ENCODE data around the gene ITPRIPL2.

Gene ITPRIPL2

GRCh38 chr16:19112099-19112407 is 1.7 kb upstream of the ITPRIPL2 start:
- no peak overlapping the region for H3K4me3 ChIP-seq (replicated peaks in 1 of 2; ENCODE audit: low read depth in 2 of 2, low read length in 2 of 2)
- no peak for TF ChIP-seq CTCF (IDR thresholded peaks at IDR 0.05; ENCODE audit: low read depth, low read length)
- no peak for DNase-seq (ENCODE audit: low read depth in 2 of 2)

GRCh38 chr16:19114359-19115147 is 789 bp downstream of the ITPRIPL2 start:
- peak overlapping the region; percentile 65 to 76 for H3K4me3 ChIP-seq (replicated peaks in 1 of 2; ENCODE audit: low read depth in 2 of 2, low read length in 2 of 2)
- no peak for TF ChIP-seq CTCF (IDR thresholded peaks at IDR 0.05; ENCODE audit: low read depth, low read length)
- peak; percentile 70 to 77 for DNase-seq (ENCODE audit: low read depth in 2 of 2)

GRCh38 chr16:19115148-19116021 is 1.6 kb downstream of the ITPRIPL2 start:
- peak overlapping the region; percentile 65 to 76 for H3K4me3 ChIP-seq (replicated peaks in 1 of 2; ENCODE audit: low read depth in 2 of 2, low read length in 2 of 2)
- TF ChIP-seq CTCF (IDR thresholded peaks at IDR 0.05; ENCODE audit: low read depth, low read length): peak; percentile 60
- DNase-seq (ENCODE audit: low read depth in 2 of 2): peak in 1 of 2 donors; percentile 23

- DNase-seq (ENCODE audit: low read depth in 2 of 2): peak; percentile 30 to 52
- peak overlapping the region in 1 of 2 donors; percentile 16 for H3K4me3 ChIP-seq (replicated peaks in 1 of 2; ENCODE audit: low read depth in 2 of 2, low read length in 2 of 2)
- TF ChIP-seq CTCF (IDR thresholded peaks at IDR 0.05; ENCODE audit: low read depth, low read length): no peak
Observed at GRCh38 chr16:19116711-19117449, 3.1 kb downstream of the ITPRIPL2 start.

- DNase-seq (ENCODE audit: low read depth in 2 of 2): peak; percentile 92 to 96
- H3K4me3 ChIP-seq (replicated peaks in 1 of 2; ENCODE audit: low read depth in 2 of 2, low read length in 2 of 2): peak overlapping the region; percentile 47 to 53
- no peak for TF ChIP-seq CTCF (IDR thresholded peaks at IDR 0.05; ENCODE audit: low read depth, low read length)
Observed at GRCh38 chr16:19118938-19119431, 5.2 kb downstream of the ITPRIPL2 start.

GRCh38 chr16:19119564-19119963 is 5.8 kb downstream of the ITPRIPL2 start:
- no peak for TF ChIP-seq CTCF (IDR thresholded peaks at IDR 0.05; ENCODE audit: low read depth, low read length)
- peak overlapping the region; percentile 47 to 53 for H3K4me3 ChIP-seq (replicated peaks in 1 of 2; ENCODE audit: low read depth in 2 of 2, low read length in 2 of 2)
- DNase-seq (ENCODE audit: low read depth in 2 of 2): peak; percentile 86 to 95
